A673 (cell line): ENCODE data around the gene NF1. TPM values are rescaled to one million over a fixed set of nuclear protein-coding genes. Genes with fewer than 3 reads are reported as not detected.

Experiments used
- BruUV-seq: library from RNA; stranded (reverse); fragments of 400-500 nt; replicated peaks from 2 replicates; lab custom pipeline; 2021; lab: Mats Ljungman, UMichigan
- CTCF ChIA-PET: fragments of 300-600 bp; sonication (Branson Sonifier 250); formaldehyde crosslinking; loops from one replicate; lab custom pipeline; 2022; ENCODE audit warnings: antibody characterized with exemption; lab: Charles Lee
- POLR2A ChIA-PET: fragments of 300-600 bp; sonication (Branson Sonifier 250); formaldehyde crosslinking; loops from one replicate; lab custom pipeline; 2022; ENCODE audit warnings: antibody characterized with exemption; ENCODE audit not compliant: low non-redundant PET; lab: Charles Lee
- DNase-seq: peaks from one replicate; pipeline ENCODE4 v3.0.0-alpha.2; 2015; ENCODE audit warnings: low spot score
- H3K27ac ChIP-seq: fragments of 200-600 bp; sonication (generic); 2 replicates; pipeline ENCODE4 v1.5.1; 2016; ENCODE audit warnings: mixed run types, low read depth, mild to moderate bottlenecking, mixed read lengths, antibody characterized with exemption, low read length; ENCODE audit not compliant: poor library complexity, severe bottlenecking
- H3K27me3 ChIP-seq: fragments of 200-600 bp; sonication (generic); replicated peaks from 2 replicates; pipeline ENCODE4 v1.6.1; 2017; ENCODE audit warnings: mixed run types, low read depth, mild to moderate bottlenecking, mixed read lengths, antibody characterized with exemption, low read length; ENCODE audit not compliant: insufficient read depth, poor library complexity
- H3K36me3 ChIP-seq: fragments of 200-600 bp; sonication (generic); 2 replicates; pipeline ENCODE4 v1.6.1; 2016; ENCODE audit warnings: mixed run types, mild to moderate bottlenecking, mixed read lengths, antibody characterized with exemption, low read length; ENCODE audit not compliant: insufficient read depth, poor library complexity, severe bottlenecking
- H3K4me1 ChIP-seq: fragments of 200-600 bp; sonication (generic); 2 replicates; pipeline ENCODE4 v1.6.1; 2017; ENCODE audit warnings: mixed run types, mild to moderate bottlenecking, mixed read lengths, antibody characterized with exemption, low read length; ENCODE audit not compliant: insufficient read depth, poor library complexity, severe bottlenecking
- H3K4me3 ChIP-seq: fragments of 200-600 bp; sonication (generic); 2 replicates; pipeline ENCODE4 v1.5.1; 2016; ENCODE audit warnings: low read depth, mixed run types, mild to moderate bottlenecking, mixed read lengths, low read length; ENCODE audit not compliant: poor library complexity, severe bottlenecking
- H3K9me3 ChIP-seq: fragments of 200-600 bp; sonication (generic); 2 replicates; pipeline ENCODE4 v1.6.1; 2016; ENCODE audit warnings: mixed run types, low read depth, mild to moderate bottlenecking, mixed read lengths, antibody characterized with exemption, low read length; ENCODE audit not compliant: poor library complexity, severe bottlenecking
- CTCF ChIP-seq: fragments of 300-800, 200-600 bp; sonication (generic); conservative IDR thresholded peaks from 2 replicates; pipeline ENCODE4 v1.5.1; 2017; ENCODE audit warnings: low read depth, mild to moderate bottlenecking, antibody characterized with exemption, low read length, moderate library complexity, mixed read lengths
- EZH2 ChIP-seq: fragments of 200-600 bp; sonication (generic); IDR thresholded peaks from 2 replicates; pipeline ENCODE4 v1.6.1; 2017; ENCODE audit warnings: borderline replicate concordance, low read depth, mild to moderate bottlenecking, mixed read lengths, antibody characterized with exemption, low read length; ENCODE audit not compliant: poor library complexity, severe bottlenecking
- intact Hi-C: fragments of 100-400 bp; cut with micrococcal nuclease; formaldehyde crosslinking; loops from one replicate; pipeline ENCODE4 v1.10.0; 2022; ENCODE audit not compliant: unreplicated experiment
- total RNA-seq: library from RNA; stranded (reverse); gene quantifications from 2 replicates; pipeline ENCODE4 v1.2.3, GENCODE V29; 2021

Gene NF1
- total RNA-seq, 1 experiment from 2014 or later, result 32.1 TPM

DNA sequence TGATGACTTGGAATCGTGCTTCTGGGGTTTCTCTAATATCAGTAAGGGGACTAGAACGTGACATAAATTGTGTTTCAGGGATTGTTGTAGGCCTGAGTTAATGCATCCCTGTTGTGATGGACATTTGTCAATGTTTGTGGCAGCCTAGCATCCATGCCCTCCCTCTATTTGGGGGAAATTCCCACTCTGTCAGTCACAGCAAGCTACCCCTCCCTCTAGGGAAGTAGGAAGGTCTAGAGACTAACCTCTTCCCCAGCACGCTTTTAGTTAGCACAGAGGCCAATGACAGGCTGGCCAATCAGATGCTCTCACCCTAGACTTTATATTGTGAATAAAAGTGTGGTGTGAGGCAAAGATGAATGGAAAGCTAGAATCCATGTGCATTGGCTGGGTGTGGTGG is 32.4 kb upstream of the NF1 start:
- ChIA-PET CTCF (no interaction called here), POLR2A (no interaction called here)
- no TSS peak for BruUV-seq
- Histone ChIP-seq H3K4me3 (no peak overlapping the region), H3K27me3 (no peaks in the 10 kb centered on the region), H3K27ac (no peak overlapping the region), H3K9me3 (no peaks in the 10 kb centered on the region), H3K4me1 (no peaks in the 10 kb centered on the region), H3K36me3 (no peaks in the 10 kb centered on the region)
- intact Hi-C loops, result no loop called here
- no peak for DNase-seq
- TF ChIP-seq EZH2, result no peak
- TF ChIP-seq CTCF, result no peak

DNA sequence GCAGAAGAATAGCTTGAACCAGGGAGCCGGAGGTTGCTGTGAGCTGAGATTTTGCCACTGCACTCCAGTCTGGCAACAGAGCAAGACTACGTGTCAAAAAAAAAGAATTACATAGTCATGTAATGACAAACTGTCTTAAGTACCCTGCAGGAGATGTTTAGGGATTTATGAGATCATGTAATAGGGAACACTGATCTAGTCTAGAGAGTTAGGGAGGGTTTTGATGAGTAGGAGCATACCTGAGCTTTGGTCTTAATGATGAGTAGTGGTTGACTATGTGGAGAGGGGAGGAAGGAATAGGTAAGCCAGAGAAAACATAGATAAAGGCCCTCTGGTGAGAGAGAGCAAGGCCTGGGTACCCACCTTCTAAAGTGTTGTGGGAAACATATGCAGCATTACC is 30.1 kb upstream of the NF1 start:
- Histone ChIP-seq H3K4me3 (no peak overlapping the region), H3K9me3 (no peaks in the 10 kb centered on the region), H3K27me3 (no peaks in the 10 kb centered on the region), H3K27ac (no peak overlapping the region), H3K4me1 (no peaks in the 10 kb centered on the region), H3K36me3 (no peaks in the 10 kb centered on the region)
- BruUV-seq, result no TSS peak
- no peak for DNase-seq
- POLR2A ChIA-PET, result no interaction called here
- CTCF ChIA-PET, result no interaction called here
- TF ChIP-seq EZH2 (no peak), CTCF (no peak)
- intact Hi-C loops, result no loop called here

- TF ChIP-seq CTCF (no peak), EZH2 (no peak)
- H3K9me3 ChIP-seq, result no peaks in the 10 kb centered on the region
- intact Hi-C loops, result no loop called here
- H3K4me3 ChIP-seq, result no peak overlapping the region
- BruUV-seq, result no TSS peak
- no peaks in the 10 kb centered on the region for H3K4me1 ChIP-seq
- POLR2A ChIA-PET, result no interaction called here
- CTCF ChIA-PET, result no interaction called here
- DNase-seq, result peak; percentile 60
- no peak overlapping the region for H3K27ac ChIP-seq
- no peaks in the 10 kb centered on the region for H3K36me3 ChIP-seq
- H3K27me3 ChIP-seq, result no peaks in the 10 kb centered on the region
Measured at GRCh38 chr17:31067691-31068184, 27.0 kb upstream of the NF1 start.
